GM18870 (cell line): Measurements from ENCODE around the gene APPBP2.

Experiments
- ATAC-seq: cut with Tn5 transposase; IDR thresholded peaks from one replicate; pipeline ENCODE4 v1.9.1; 2021; ENCODE audit warnings: moderate library complexity; ENCODE audit not compliant: unreplicated experiment

The APPBP2 gene

DNA sequence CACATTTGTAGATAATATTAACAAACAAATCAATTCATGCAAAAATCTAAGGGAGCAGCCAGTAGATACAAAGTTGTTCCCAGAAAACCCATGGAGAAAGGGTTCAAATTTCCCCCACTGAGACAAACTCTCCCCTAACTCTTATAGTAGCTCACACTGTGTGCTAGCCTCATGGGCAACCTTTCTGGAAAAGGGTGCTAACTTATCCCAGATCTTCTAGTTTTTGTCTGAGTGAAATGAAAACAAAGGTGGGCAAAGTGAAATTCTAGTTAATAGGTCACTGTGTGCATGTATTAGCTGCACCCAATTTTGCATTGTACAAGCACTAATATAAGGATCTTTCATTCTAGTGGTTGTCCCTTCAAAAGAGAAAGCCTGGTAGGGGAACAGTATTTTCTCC, 124.2 kb downstream of the APPBP2 start:
- ATAC-seq = no peak

DNA sequence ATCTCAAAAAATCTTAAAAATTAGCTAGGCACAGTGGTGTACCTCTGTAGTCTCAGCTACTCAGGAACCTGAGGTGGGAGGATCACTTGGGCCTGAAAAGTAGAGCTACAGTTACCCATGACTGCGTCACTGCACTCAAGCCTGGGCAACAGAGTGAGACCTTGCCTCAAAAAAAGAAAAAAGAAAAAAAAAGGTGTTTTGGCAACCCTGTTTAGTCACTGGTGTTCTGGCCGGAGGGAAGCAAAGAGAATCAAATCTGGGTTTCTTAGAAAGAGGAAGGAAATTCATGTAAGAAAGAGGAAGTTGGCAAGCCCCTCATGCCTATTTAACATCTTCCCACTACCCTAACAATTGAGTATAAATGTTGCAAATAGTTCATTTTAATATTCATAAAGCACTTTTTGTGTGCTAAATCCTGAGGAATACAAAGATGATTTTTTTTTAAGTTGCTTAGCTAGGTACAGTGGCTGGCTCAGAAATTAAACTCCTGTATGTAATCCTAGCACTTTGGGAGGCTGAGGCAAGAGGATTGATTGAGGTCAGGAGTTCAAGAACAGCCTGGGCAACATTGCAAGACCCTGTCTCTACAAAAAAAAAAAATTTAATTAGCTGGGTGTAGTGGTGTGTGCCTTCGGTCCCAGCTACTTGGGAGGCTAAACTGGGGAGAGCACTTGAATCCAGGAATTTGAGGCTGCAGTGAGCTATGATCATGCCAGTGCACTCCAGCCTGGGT, 127.6 kb downstream of the APPBP2 start:
- peak; percentile 60 for ATAC-seq

DNA sequence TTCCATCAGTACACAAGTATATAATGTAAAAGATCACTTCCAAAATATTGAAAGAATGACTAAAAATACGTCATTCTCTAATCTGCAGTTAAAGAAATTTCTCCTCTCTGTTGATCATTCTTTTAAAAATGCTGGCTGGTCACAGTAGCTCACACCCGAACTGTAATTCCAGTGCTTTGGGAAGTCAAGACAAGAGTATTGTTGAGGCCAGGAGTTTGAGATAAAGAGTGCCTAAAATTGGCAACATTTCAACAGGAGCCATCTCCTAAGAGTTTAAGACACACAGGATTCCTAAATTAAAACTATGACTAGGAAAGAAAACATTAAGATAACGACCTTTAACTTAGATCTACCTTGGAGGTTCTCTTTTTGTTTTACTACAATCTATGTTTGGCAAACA, 129.6 kb downstream of the APPBP2 start:
- ATAC-seq = no peak

DNA sequence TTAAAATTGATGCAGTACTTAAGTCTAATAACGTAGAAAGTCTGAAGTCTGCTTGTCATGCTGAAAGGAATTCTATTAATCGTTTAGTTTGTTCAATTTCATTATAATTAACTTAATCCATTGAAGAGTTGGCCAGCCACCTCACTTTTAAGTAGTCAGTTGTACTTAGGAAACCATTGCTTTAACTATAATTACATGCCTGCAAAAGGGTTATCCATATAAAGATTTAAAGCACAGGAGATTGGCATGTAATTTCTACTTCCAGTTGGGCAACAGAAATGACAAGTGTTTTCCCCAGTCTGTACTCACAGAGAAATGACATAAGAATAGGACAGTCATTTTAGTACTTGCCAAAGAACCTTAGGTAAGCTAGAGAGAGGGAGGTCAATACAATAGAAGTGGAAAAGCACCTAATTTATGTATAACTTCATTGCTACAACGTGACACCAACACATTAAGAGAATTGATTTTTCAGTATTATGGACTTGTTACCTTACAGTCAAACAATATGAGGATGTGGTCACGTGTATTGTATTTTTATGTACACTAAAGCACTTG, 130.5 kb downstream of the APPBP2 start:
- no peak for ATAC-seq

DNA sequence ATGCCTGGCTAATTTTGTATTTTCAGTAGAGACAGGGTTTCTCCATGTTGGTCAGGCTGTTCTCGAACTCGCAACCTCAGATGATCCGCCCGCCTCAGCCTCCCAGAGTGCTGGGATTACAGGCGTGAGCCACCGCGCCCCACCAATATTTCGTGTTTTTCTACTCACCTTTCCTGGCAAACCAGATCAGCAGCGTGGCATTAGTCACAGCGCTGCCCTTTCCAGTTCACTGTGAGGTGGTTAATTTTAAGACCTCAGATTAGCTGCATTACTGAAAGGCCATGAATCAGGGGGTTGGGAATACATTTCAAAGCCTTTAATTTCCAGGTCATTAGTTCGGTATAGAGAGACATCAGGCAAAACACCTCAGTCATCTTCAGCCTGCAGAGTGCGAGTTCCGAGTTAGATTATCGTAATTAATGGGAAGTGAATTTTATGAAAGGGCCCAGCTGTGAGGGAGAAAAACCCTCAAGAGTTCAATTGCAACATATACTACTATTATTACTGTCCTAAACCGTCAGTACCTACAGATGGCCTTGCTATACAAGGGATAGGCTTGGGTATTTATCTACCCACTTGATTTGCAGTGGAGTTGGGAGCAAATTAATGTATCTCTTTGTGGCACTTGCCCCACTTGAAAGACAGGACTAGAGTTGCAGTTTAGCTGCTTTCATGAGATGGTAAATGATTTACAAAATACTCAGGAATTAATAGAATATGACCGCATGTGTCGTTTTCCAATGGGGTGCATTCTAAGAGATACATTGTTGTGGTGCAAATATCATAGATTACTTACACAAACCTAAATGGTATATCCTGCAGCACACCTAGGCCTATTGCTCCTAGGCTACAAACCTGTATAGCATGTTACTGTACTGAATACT, 132.0 kb downstream of the APPBP2 start:
- ATAC-seq = no peak
